Measurements from ENCODE around the gene C16orf92.
"Not testable (repeated sequence)": the region's sequence is repeated elsewhere in the genome, so short reads cannot be mapped to it uniquely, and the experiment has no call there.

C16orf92 gene

GRCh38 chr16:30027588-30028437 is 4.8 kb downstream of the C16orf92 start:
- no peak for DNase-seq (ENCODE audit: low read depth in 2 of 2)

DNA sequence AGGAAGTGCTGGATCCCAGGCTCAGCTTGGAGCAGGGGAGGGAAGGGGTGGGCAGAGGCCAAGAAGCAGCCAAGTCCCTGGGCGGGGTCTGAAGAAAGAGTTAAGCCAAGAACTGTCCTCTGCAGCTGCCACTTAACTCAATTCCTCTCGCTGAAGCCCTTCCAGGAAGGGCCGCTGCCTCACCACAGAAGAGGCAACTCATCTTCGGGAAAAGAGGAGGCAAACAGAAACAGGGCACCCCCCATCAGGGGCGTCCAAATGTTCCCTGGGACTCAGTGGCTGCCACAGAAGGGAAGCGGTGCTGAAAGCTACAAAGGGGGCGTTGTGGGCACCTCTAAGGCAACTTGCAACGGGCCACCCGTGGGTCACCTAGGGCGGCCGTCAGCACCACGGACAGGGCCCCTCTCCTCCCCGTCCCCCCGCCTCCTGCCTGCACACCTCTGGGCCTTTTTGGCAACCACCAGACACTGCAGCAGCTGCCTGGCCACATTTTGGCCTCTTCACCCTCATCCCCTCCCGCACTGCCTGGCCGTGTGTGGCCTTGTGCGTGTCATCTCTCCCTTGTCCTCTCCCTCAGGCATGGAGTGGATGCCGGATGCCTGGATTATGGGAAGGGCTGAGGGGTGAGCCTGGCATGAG is 5.6 kb downstream of the C16orf92 start:
- no peak for DNase-seq (ENCODE audit: low read depth in 2 of 2)

GRCh38 chr16:30030011-30030685 is 7.2 kb downstream of the C16orf92 start:
- DNase-seq (ENCODE audit: low read depth in 2 of 2), result no peak

- DNase-seq (ENCODE audit: low read depth in 2 of 2), result no peak
Observed at GRCh38 chr16:30030841-30031413, 7.9 kb downstream of the C16orf92 start, which contains the start of gene TLCD3B. Gene TLCD3B, minus strand, starts transcription at chr16:30031271. Its CDS starts 744 bp downstream, at chr16:30030527.

- DNase-seq (ENCODE audit: low read depth in 2 of 2), result no peak
Observed at GRCh38 chr16:30031477-30031918, 8.5 kb downstream of the C16orf92 start.

DNA sequence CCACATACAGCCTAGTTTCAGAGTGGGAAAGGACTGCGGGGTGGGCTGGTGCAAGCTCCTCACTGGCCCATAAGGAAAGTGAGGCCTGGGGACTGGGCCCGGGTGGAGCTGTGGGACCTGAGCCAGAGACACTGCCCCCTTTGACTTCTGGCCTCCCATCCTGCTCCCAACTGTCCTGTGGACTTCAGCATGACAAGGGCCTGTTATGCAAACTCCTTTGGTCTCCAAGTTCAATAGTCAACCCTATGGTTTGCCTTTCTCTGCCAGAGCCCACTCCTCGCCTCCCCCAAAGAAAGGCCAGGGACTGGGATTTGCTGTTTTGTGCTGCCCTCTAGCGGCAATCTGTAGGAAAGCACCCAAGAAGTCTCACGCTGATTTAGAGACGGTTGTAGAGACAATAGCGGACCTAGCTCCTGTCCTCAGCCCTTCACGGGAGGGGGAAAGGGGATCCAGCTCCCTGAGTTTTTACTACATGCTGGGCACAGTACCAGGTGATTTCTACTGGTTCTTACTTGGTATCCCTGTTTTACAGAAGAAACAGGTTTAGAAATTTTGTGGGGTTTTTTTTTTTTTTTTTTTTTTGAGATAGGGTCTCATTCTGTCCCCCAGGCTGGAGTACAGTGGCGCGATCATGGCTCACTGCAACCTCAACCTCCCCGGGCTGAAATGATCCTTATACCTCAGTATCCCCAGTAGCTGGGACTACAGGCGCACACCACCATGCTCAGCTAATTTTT is 9.3 kb downstream of the C16orf92 start:
- DNase-seq (ENCODE audit: low read depth in 2 of 2), result peak in 1 of 2 experiments; percentile 54

DNA sequence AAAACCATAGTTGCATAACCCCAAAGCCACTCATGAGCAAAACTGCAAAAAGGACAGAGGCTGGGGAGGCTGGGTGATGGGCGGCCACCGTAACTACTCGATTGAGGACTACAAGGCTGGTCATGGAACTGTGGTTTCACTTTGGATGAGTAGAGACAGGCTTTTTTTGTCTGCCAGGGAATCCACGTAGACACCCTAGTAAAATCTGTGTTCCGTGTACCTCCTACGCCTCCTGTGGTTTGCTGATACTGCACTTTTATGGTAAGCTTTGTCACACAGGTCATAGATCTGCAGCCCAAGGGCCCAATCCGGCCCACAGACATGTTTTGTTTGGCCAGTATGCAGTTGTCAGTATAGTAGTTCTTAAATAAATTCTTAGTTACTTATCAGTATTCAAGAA is 10.3 kb downstream of the C16orf92 start:
- DNase-seq (ENCODE audit: low read depth in 2 of 2), result no peak

GRCh38 chr16:30040221-30040620 is 17.2 kb downstream of the C16orf92 start:
- DNase-seq (ENCODE audit: low read depth in 2 of 2), result no peak

GRCh38 chr16:30040690-30041089 is 17.7 kb downstream of the C16orf92 start:
- not testable (repeated sequence) for DNase-seq (ENCODE audit: low read depth in 2 of 2)

DNA sequence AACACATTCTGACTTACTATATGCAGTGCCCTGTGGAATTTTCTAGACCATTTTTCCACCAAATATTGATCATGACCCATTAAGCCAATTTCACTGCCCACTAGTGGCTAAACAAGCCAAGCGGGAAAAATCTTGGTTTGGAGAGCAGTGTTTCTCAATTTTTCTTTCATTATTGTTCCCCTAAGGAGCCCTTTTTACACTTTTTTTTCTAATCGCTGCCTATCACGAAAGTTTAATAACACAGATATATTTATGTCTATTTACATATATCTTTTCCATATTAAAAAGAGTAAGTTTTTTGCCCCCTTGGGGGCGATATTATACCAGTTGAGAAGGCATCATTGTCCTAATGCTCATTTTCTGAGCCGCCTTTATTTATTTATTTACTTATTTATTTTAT is 18.8 kb downstream of the C16orf92 start:
- no peak for DNase-seq (ENCODE audit: low read depth in 2 of 2)

GRCh38 chr16:30046178-30046577 is 23.2 kb downstream of the C16orf92 start:
- DNase-seq (ENCODE audit: low read depth in 2 of 2), result no peak

- DNase-seq (ENCODE audit: low read depth in 2 of 2), result no peak
Observed at GRCh38 chr16:30046588-30046987, 23.6 kb downstream of the C16orf92 start.

DNA sequence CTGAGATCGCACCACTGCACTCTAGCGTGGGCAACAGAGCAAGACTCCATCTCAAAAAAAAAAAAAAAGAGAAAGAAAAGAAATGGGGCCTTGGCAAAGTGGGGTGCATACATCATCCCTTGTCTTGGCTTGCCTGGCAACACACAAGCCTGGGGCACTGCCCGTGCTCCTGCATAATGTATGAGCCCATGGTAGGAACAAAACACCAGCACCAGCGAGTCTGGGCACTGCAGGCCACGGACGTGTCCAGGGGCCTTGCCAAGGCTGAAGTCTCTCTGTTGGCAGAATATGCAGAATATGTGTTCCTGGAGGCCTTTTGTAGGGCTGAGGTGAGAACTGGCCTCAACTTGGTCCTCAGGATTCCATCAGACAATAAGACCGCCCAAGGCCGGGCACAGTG is 26.9 kb downstream of the C16orf92 start:
- DNase-seq (ENCODE audit: low read depth in 2 of 2), result no peak

GRCh38 chr16:30051518-30051917 is 28.5 kb downstream of the C16orf92 start:
- no peak for DNase-seq (ENCODE audit: low read depth in 2 of 2)

- peak; percentile 84 to 94 for DNase-seq (ENCODE audit: low read depth in 2 of 2)
Observed at GRCh38 chr16:30052671-30053372, 29.8 kb downstream of the C16orf92 start.

GRCh38 chr16:30053376-30054015 is 30.5 kb downstream of the C16orf92 start:
- DNase-seq (ENCODE audit: low read depth in 2 of 2), result no peak

DNA sequence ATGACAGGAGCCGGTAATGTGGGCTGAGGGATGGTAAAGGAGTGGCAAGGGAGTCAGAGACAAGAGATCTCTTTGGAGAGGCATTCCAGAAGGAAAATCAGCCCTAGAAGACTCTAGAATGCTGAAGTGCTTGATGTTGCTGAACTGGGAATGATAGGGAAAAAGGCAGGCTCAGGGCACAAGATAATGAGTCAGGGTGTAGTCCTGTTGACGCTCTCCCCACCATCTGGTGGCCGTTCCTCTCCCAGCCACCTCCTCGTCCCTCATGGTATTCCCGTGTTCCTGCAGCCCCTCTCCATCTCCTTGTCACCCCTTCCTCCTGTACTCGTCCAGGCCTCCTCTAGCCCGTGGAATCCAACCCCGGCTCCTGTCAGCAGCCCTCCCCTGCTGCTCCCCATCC is 31.5 kb downstream of the C16orf92 start:
- DNase-seq (ENCODE audit: low read depth in 2 of 2), result no peak

DNA sequence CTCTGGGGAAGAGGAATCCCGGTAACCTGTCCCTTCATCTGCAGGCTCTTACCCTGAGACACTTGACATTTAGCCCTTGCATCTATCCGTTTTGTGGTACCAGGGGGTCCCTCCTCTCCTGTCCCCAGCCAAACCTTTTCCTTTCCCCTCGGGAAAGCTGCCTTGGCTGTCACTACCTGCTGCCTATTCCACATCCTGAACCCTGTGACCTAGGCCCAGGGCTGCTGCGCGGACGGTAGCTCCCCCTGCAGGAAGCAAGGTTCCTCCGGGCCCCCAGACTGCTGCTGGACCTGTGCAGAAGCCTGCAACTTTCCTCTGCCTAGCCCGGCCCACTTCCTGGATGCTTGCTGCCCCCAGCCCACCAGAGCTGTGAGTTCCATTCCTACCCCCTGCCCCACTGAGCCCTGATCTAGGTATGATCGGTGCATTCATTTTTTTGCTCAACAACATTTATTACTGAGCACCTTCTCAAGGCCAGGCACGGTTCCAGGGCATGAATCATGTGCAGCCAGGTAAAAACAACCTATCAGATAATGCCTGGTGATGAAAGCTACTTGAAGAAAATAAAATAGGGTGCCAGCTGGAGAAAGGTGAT is 32.1 kb downstream of the C16orf92 start:
- peak in 1 of 2 experiments; percentile 47 for DNase-seq (ENCODE audit: low read depth in 2 of 2)

DNA sequence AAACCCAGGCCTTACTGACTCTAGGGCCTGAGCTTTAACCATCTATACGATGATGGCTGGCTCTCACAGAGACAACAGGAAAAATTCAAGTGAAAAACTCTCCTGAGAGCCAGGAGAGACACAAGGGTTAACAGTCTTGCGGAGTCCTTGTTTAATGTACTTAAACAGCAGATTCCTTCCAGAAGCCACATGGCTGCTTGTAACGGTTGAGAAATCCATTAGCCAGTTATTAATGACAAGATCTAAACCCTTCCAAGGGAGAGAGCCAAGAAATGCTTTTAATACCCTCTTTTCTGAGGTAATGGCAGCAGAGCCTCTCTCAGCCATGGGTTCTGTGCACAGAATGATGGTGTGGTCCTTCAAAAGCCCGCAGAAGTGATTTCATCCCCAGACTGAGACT is 37.3 kb downstream of the C16orf92 start:
- DNase-seq (ENCODE audit: low read depth in 2 of 2), result no peak
